Measurements from ENCODE around the gene CYTH2.
A peak's percentile ranks its signal among the peaks of the same experiment; 100 is the strongest.

CYTH2 gene

GRCh38 chr19:48469934-48470680 lies 938 bp downstream of the CYTH2 start:
- Histone ChIP-seq H3K36me3 (peaks cover 49% of the 10 kb centered on the region), H3K4me3 (ENCODE audit: low read depth in 1 of 2, low read length in 1 of 2) (peak overlapping the region; percentile 77 to 98), H3K27me3 (no peaks in the 10 kb centered on the region), H3K9me3 (no peaks in the 10 kb centered on the region), H3K27ac (peak overlapping the region; percentile 94), H3K4me1 (ENCODE audit: control insufficient read depth in 1 of 2, insufficient read depth in 1 of 2, low read depth in 1 of 2, low read length in 1 of 2) (peaks cover 19 to 20% of the 10 kb centered on the region in 2 experiments)
- TF ChIP-seq CTCF (IDR thresholded peaks at IDR 0.05): no peak

- Histone ChIP-seq H3K9me3 (no peaks in the 10 kb centered on the region), H3K4me3 (ENCODE audit: low read depth in 1 of 2, low read length in 1 of 2) (no peak overlapping the region), H3K4me1 (ENCODE audit: control insufficient read depth in 1 of 2, insufficient read depth in 1 of 2, low read depth in 1 of 2, low read length in 1 of 2) (peaks cover 19 to 20% of the 10 kb centered on the region in 2 experiments), H3K36me3 (peaks cover 56% of the 10 kb centered on the region), H3K27me3 (no peaks in the 10 kb centered on the region), H3K27ac (no peak overlapping the region)
- TF ChIP-seq CTCF (IDR thresholded peaks at IDR 0.05): no peak
Measured at GRCh38 chr19:48470856-48471255, 1.7 kb downstream of the CYTH2 start.

- no peak for TF ChIP-seq CTCF (IDR thresholded peaks at IDR 0.05)
- no peaks in the 10 kb centered on the region for H3K9me3 ChIP-seq
- H3K27me3 ChIP-seq: no peaks in the 10 kb centered on the region
- H3K36me3 ChIP-seq: peaks cover 66% of the 10 kb centered on the region
- no peak overlapping the region for H3K27ac ChIP-seq
- H3K4me1 ChIP-seq (ENCODE audit: control insufficient read depth in 1 of 2, insufficient read depth in 1 of 2, low read depth in 1 of 2, low read length in 1 of 2): peaks cover 19 to 20% of the 10 kb centered on the region in 2 experiments
- H3K4me3 ChIP-seq (ENCODE audit: low read depth in 1 of 2, low read length in 1 of 2): no peak overlapping the region
Measured at GRCh38 chr19:48471836-48472235, 2.7 kb downstream of the CYTH2 start.

GRCh38 chr19:48473161-48473966 lies 4.2 kb downstream of the CYTH2 start:
- Histone ChIP-seq H3K4me3 (ENCODE audit: low read depth in 1 of 2, low read length in 1 of 2) (no peak overlapping the region), H3K27me3 (no peaks in the 10 kb centered on the region), H3K9me3 (no peaks in the 10 kb centered on the region), H3K4me1 (ENCODE audit: control insufficient read depth in 1 of 2, insufficient read depth in 1 of 2, low read depth in 1 of 2, low read length in 1 of 2) (peaks cover 15 to 16% of the 10 kb centered on the region in 2 experiments), H3K36me3 (peaks cover 81% of the 10 kb centered on the region), H3K27ac (no peak overlapping the region)
- no peak for TF ChIP-seq CTCF (IDR thresholded peaks at IDR 0.05)

- H3K4me1 ChIP-seq (ENCODE audit: control insufficient read depth in 1 of 2, insufficient read depth in 1 of 2, low read depth in 1 of 2, low read length in 1 of 2): peaks cover 11 to 13% of the 10 kb centered on the region in 2 experiments
- H3K27me3 ChIP-seq: no peaks in the 10 kb centered on the region
- no peak for TF ChIP-seq CTCF (IDR thresholded peaks at IDR 0.05)
- H3K36me3 ChIP-seq: peaks cover 89% of the 10 kb centered on the region
- no peaks in the 10 kb centered on the region for H3K9me3 ChIP-seq
- H3K27ac ChIP-seq: no peak overlapping the region
- H3K4me3 ChIP-seq (ENCODE audit: low read depth in 1 of 2, low read length in 1 of 2): no peak overlapping the region
Measured at GRCh38 chr19:48474084-48474592, 5.0 kb downstream of the CYTH2 start.
